HEK293 (cell line): Measurements from ENCODE around the gene ACTA2.
A peak's percentile ranks its signal among the peaks of the same experiment; 100 is the strongest.

Experiments
- CTCF ChIA-PET: fragments of 350-600 bp; formaldehyde crosslinking; extraction: SDS; loops from one replicate; lab custom pipeline; 2021; ENCODE audit warnings: antibody characterized with exemption; lab: Yijun Ruan, JAX
- POLR2A ChIA-PET: fragments of 300-600 bp; formaldehyde crosslinking; extraction: SDS; loops from one replicate; lab custom pipeline; 2020; ENCODE audit warnings: antibody characterized with exemption, inconsistent platforms; lab: Yijun Ruan, JAX
- H3K27ac ChIP-seq: fragments of 200-500 bp; sonication (Bioruptor generic); 2 replicates; pipeline ENCODE4 v1.5.1; 2014; ENCODE audit warnings: low read depth, low read length, control low read depth, inconsistent platforms; ENCODE audit errors: extremely low read depth
- H3K36me3 ChIP-seq, 2 experiments: fragments of 200-500 bp in 1 of 2; sonication (Bioruptor generic) in 1 of 2; 1 replicate in 1 of 2; 2 replicates in 1 of 2; pipeline ENCODE4 v1.5.1; 2014 to 2017; ENCODE audit warnings: inconsistent platforms in 2 of 2, low read length in 2 of 2; ENCODE audit not compliant: control insufficient read depth in 2 of 2, insufficient read depth in 1 of 2
- H3K4me1 ChIP-seq: fragments of 200-500 bp; sonication (Bioruptor generic); 2 replicates; pipeline ENCODE4 v1.5.1; 2014; ENCODE audit warnings: mild to moderate bottlenecking, low read length, inconsistent platforms; ENCODE audit not compliant: control insufficient read depth, insufficient read depth
- H3K4me3 ChIP-seq: 2 replicates; pipeline ENCODE4 v1.5.1; 2011; ENCODE audit warnings: low read depth, mild to moderate bottlenecking, control low read depth, low read length, moderate library complexity
- H3K9me3 ChIP-seq: fragments of 200-500 bp; sonication (Bioruptor generic); 2 replicates; pipeline ENCODE4 v1.5.1; 2014; ENCODE audit warnings: low read depth, low read length, inconsistent platforms; ENCODE audit not compliant: control insufficient read depth, insufficient read depth
- BCL11A ChIP-seq: fragments of 450-650 bp; formaldehyde crosslinking; IDR thresholded peaks from 2 replicates; pipeline ENCODE4 v1.5.1; 2016; ENCODE audit warnings: low read depth, missing biosample characterization, missing genetic modification characterization
- EGR2 ChIP-seq: fragments of 450-650 bp; formaldehyde crosslinking; IDR thresholded peaks from 2 replicates; pipeline ENCODE4 v1.5.1; 2016; ENCODE audit warnings: low read depth, missing biosample characterization, missing genetic modification characterization
- HOXC10 ChIP-seq: sonication (generic); formaldehyde crosslinking; IDR thresholded peaks from 2 replicates; pipeline ENCODE4 v1.8.1; 2023; ENCODE audit warnings: mild to moderate bottlenecking, missing genetic modification reagents
- HOXD13 ChIP-seq: sonication (generic); formaldehyde crosslinking; IDR thresholded peaks from 2 replicates; pipeline ENCODE4 v1.8.0; 2022; ENCODE audit warnings: missing genetic modification reagents, borderline replicate concordance
- IKZF3 ChIP-seq: fragments of 450-650 bp; IDR thresholded peaks from 2 replicates; pipeline ENCODE4 v1.5.0; 2018; ENCODE audit warnings: missing biosample characterization, mild to moderate bottlenecking, missing genetic modification characterization, moderate library complexity
- PRDM1 ChIP-seq: fragments of 450-650 bp; formaldehyde crosslinking; IDR thresholded peaks from 2 replicates; pipeline ENCODE4; 2016; ENCODE audit warnings: missing biosample characterization, missing genetic modification characterization
- PRDM4 ChIP-seq: fragments of 450-650 bp; formaldehyde crosslinking; IDR thresholded peaks from 2 replicates; pipeline ENCODE4 v1.5.1; 2017; ENCODE audit warnings: missing biosample characterization, missing genetic modification characterization
- YY2 ChIP-seq: fragments of 450-650 bp; formaldehyde crosslinking; IDR thresholded peaks from 2 replicates; pipeline ENCODE4 v1.5.1; 2016; ENCODE audit warnings: missing biosample characterization, missing genetic modification characterization
- ZBTB26 ChIP-seq: fragments of 450-650 bp; formaldehyde crosslinking; optimal IDR thresholded peaks from 2 replicates; pipeline ENCODE3; 2016; ENCODE audit warnings: missing biosample characterization, mild to moderate bottlenecking, missing genetic modification characterization
- ZBTB48 ChIP-seq: fragments of 450-650 bp; formaldehyde crosslinking; IDR thresholded peaks from 2 replicates; pipeline ENCODE4 v1.5.1; 2016; ENCODE audit warnings: missing biosample characterization, missing genetic modification characterization
- ZFP41 ChIP-seq: fragments of 450-650 bp; formaldehyde crosslinking; IDR thresholded peaks from 2 replicates; pipeline ENCODE4 v1.5.1; 2016; ENCODE audit warnings: missing biosample characterization, missing genetic modification characterization, borderline replicate concordance
- ZNF202 ChIP-seq: fragments of 450-650 bp; formaldehyde crosslinking; IDR thresholded peaks from 2 replicates; pipeline ENCODE4 v1.5.1; 2016; ENCODE audit warnings: missing biosample characterization, missing genetic modification characterization, borderline replicate concordance
- ZNF23 ChIP-seq: fragments of 450-650 bp; formaldehyde crosslinking; IDR thresholded peaks from 2 replicates; pipeline ENCODE4 v1.5.1; 2016; ENCODE audit warnings: missing biosample characterization, missing genetic modification characterization, borderline replicate concordance
- ZNF292 ChIP-seq: fragments of 450-650 bp; formaldehyde crosslinking; IDR thresholded peaks from 2 replicates; pipeline ENCODE4 v1.5.1; 2016; ENCODE audit warnings: low read depth, missing biosample characterization, missing genetic modification characterization, borderline replicate concordance
- ZNF311 ChIP-seq: fragments of 450-650 bp; formaldehyde crosslinking; IDR thresholded peaks from 2 replicates; pipeline ENCODE4 v1.5.1; 2017; ENCODE audit warnings: missing biosample characterization, missing genetic modification characterization, borderline replicate concordance
- ZNF350 ChIP-seq: fragments of 450-650 bp; formaldehyde crosslinking; IDR thresholded peaks from 2 replicates; pipeline ENCODE4 v1.5.0; 2017; ENCODE audit warnings: missing biosample characterization, mild to moderate bottlenecking, missing genetic modification characterization
- ZNF473 ChIP-seq: fragments of 450-650 bp; formaldehyde crosslinking; IDR thresholded peaks from 2 replicates; pipeline ENCODE4 v1.5.1; 2017; ENCODE audit warnings: missing biosample characterization, missing genetic modification characterization
- ZNF48 ChIP-seq: fragments of 450-650 bp; formaldehyde crosslinking; IDR thresholded peaks from 2 replicates; pipeline ENCODE4 v1.5.1; 2016; ENCODE audit warnings: missing biosample characterization, missing genetic modification characterization
- ZNF837 ChIP-seq: fragments of 450-650 bp; formaldehyde crosslinking; IDR thresholded peaks from 2 replicates; pipeline ENCODE4 v1.5.1; 2016; ENCODE audit warnings: missing biosample characterization, missing genetic modification characterization
- TF ChIP-seq, protein P1 (sequence below): fragments of 450-650 bp; formaldehyde crosslinking; IDR thresholded peaks from 2 replicates; pipeline ENCODE4 v1.5.1; 2017; ENCODE audit warnings: missing biosample characterization, missing genetic modification characterization
- TF ChIP-seq, protein P2 (sequence below): fragments of 450-650 bp; formaldehyde crosslinking; IDR thresholded peaks from 2 replicates; pipeline ENCODE4 v1.5.1; 2016; ENCODE audit warnings: missing biosample characterization, missing genetic modification characterization
- TF ChIP-seq, protein P3 (sequence below): fragments of 450-650 bp; formaldehyde crosslinking; IDR thresholded peaks from 2 replicates; pipeline ENCODE4 v1.5.1; 2017; ENCODE audit warnings: missing biosample characterization, missing genetic modification characterization

Gene ACTA2

GRCh38 chr10:88984525-88984924, 32.0 kb upstream of the ACTA2 start (continued):
- no peak for TF ChIP-seq PRDM4 (tag by site-specific recombination)
- TF ChIP-seq ZBTB26 (tag by site-specific recombination), result no peak
- TF ChIP-seq ZNF311 (tag by site-specific recombination), result no peak
- TF ChIP-seq, all 188 proteins: peak for 0

GRCh38 chr10:88983939-88984338, 31.4 kb upstream of the ACTA2 start:
- Histone ChIP-seq H3K27ac (no peak overlapping the region), H3K4me1 (peaks cover 10% of the 10 kb centered on the region), H3K36me3 (peaks cover 0 to 3% of the 10 kb centered on the region in 2 experiments; a peak in 1 of 3 replicates), H3K9me3 (no peaks in the 10 kb centered on the region), H3K4me3 (no peak overlapping the region)
- ChIA-PET CTCF (interaction anchor here (4.1 kb wide), 1 partner anchor 50 kb away, joined by 23 read pairs; no protein-coding TSS in a partner anchor), POLR2A (no interaction called here)
- TF ChIP-seq ZNF473 (tag by site-specific recombination) (no peak), EGR2 (tag by site-specific recombination) (peak; percentile 55; the same call in 1 of the 2 replicates)

- POLR2A ChIA-PET, result interaction anchor here (1.6 kb wide), 1 partner anchor 8 kb away, joined by 5 read pairs; the partner anchor contains the start of gene FAS
- no peaks in the 10 kb centered on the region for H3K9me3 ChIP-seq
- TF ChIP-seq IKZF3 (tag by site-specific recombination) (no peak), ZFP41 (no peak), ZNF48 (tag by site-specific recombination) (no peak), HOXC10 (no peak), BCL11A (tag by site-specific recombination) (no peak), ZNF837 (tag by site-specific recombination) (no peak), ZNF202 (tag by site-specific recombination) (no peak), YY2 (tag by site-specific recombination) (no peak), ZNF292 (tag by site-specific recombination) (no peak), PRDM1 (no peak), ZBTB48 (tag by site-specific recombination) (no peak), ZNF23 (no peak), ZNF350 (tag by site-specific recombination) (no peak), HOXD13 (CRISPR knock-in tag) (no peak)
- TF ChIP-seq, protein P1, sequence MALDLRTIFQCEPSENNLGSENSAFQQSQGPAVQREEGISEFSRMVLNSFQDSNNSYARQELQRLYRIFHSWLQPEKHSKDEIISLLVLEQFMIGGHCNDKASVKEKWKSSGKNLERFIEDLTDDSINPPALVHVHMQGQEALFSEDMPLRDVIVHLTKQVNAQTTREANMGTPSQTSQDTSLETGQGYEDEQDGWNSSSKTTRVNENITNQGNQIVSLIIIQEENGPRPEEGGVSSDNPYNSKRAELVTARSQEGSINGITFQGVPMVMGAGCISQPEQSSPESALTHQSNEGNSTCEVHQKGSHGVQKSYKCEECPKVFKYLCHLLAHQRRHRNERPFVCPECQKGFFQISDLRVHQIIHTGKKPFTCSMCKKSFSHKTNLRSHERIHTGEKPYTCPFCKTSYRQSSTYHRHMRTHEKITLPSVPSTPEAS, result no peak
- TF ChIP-seq, protein P2, sequence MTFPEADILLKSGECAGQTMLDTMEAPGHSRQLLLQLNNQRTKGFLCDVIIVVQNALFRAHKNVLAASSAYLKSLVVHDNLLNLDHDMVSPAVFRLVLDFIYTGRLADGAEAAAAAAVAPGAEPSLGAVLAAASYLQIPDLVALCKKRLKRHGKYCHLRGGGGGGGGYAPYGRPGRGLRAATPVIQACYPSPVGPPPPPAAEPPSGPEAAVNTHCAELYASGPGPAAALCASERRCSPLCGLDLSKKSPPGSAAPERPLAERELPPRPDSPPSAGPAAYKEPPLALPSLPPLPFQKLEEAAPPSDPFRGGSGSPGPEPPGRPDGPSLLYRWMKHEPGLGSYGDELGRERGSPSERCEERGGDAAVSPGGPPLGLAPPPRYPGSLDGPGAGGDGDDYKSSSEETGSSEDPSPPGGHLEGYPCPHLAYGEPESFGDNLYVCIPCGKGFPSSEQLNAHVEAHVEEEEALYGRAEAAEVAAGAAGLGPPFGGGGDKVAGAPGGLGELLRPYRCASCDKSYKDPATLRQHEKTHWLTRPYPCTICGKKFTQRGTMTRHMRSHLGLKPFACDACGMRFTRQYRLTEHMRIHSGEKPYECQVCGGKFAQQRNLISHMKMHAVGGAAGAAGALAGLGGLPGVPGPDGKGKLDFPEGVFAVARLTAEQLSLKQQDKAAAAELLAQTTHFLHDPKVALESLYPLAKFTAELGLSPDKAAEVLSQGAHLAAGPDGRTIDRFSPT (tag by site-specific recombination), result no peak
- TF ChIP-seq, protein P3, sequence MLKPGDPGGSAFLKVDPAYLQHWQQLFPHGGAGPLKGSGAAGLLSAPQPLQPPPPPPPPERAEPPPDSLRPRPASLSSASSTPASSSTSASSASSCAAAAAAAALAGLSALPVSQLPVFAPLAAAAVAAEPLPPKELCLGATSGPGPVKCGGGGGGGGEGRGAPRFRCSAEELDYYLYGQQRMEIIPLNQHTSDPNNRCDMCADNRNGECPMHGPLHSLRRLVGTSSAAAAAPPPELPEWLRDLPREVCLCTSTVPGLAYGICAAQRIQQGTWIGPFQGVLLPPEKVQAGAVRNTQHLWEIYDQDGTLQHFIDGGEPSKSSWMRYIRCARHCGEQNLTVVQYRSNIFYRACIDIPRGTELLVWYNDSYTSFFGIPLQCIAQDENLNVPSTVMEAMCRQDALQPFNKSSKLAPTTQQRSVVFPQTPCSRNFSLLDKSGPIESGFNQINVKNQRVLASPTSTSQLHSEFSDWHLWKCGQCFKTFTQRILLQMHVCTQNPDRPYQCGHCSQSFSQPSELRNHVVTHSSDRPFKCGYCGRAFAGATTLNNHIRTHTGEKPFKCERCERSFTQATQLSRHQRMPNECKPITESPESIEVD (tag by site-specific recombination), result no peak
- TF ChIP-seq, all 188 proteins: peak for 0
- Histone ChIP-seq H3K4me1 (peaks cover 11% of the 10 kb centered on the region), H3K4me3 (no peak overlapping the region), H3K27ac (no peak overlapping the region), H3K36me3 (peaks cover 0 to 3% of the 10 kb centered on the region in 2 experiments; a peak in 1 of 3 replicates)
- CTCF ChIA-PET, result interaction anchor here (0.6 to 4.1 kb wide), 4 partner anchors 10 to 1882 kb away, joined by 3 to 23 read pairs (median 4); no protein-coding TSS in a partner anchor
Measured at GRCh38 chr10:88983206-88983605, 30.6 kb upstream of the ACTA2 start.
